H9 (cell line): Measurements from ENCODE around the gene HNF4A. TPM values are rescaled to one million over a fixed set of nuclear protein-coding genes. Genes with fewer than 3 reads are reported as not detected.

Experiments
- DNase-seq: peaks from one replicate; pipeline ENCODE4 v3.0.0-alpha.2; 2017
- H2AFZ ChIP-seq: one replicate; pipeline ENCODE4 v1.6.1; 2013; ENCODE audit warnings: mild to moderate bottlenecking, low read length, control low read depth, moderate library complexity
- H2AK5ac ChIP-seq: 2 replicates; pipeline ENCODE4 v1.6.1; 2013; ENCODE audit warnings: low read length, control low read depth, mixed read lengths; ENCODE audit not compliant: insufficient read length
- H2BK120ac ChIP-seq: one replicate; pipeline ENCODE4 v1.6.1; 2013; ENCODE audit warnings: low read depth, mild to moderate bottlenecking, low read length, control low read depth, inconsistent platforms; ENCODE audit not compliant: poor library complexity, severe bottlenecking
- H2BK12ac ChIP-seq: 2 replicates; pipeline ENCODE4 v1.6.1; 2013; ENCODE audit warnings: low read length, control low read depth, mixed read lengths, low read depth; ENCODE audit not compliant: insufficient read length
- H2BK15ac ChIP-seq: 2 replicates; pipeline ENCODE4 v1.6.1; 2013; ENCODE audit warnings: low read depth, low read length, control low read depth
- H2BK20ac ChIP-seq: one replicate; pipeline ENCODE4 v1.6.1; 2013; ENCODE audit warnings: low read depth, mild to moderate bottlenecking, low read length, control low read depth, inconsistent platforms; ENCODE audit not compliant: poor library complexity, severe bottlenecking
- H2BK5ac ChIP-seq: 2 replicates; pipeline ENCODE4 v1.6.1; 2013; ENCODE audit warnings: low read length, control low read depth, mixed read lengths; ENCODE audit not compliant: insufficient read length
- H3K14ac ChIP-seq: 2 replicates; pipeline ENCODE4 v1.6.1; 2013; ENCODE audit warnings: low read length, control low read depth; ENCODE audit not compliant: insufficient read depth
- H3K18ac ChIP-seq: 2 replicates; pipeline ENCODE4 v1.6.1; 2013; ENCODE audit warnings: low read depth, mild to moderate bottlenecking, mixed read lengths, low read length, control low read depth; ENCODE audit not compliant: insufficient read length
- H3K23ac ChIP-seq: 2 replicates; pipeline ENCODE4 v1.6.1; 2013; ENCODE audit warnings: low read length, control low read depth, mixed read lengths, low read depth; ENCODE audit not compliant: insufficient read length
- H3K23me2 ChIP-seq: 2 replicates; pipeline ENCODE4 v1.6.1; 2013; ENCODE audit warnings: low read depth, mild to moderate bottlenecking, mixed read lengths, low read length, control low read depth; ENCODE audit not compliant: insufficient read length, poor library complexity, severe bottlenecking
- H3K27ac ChIP-seq: 2 replicates; pipeline ENCODE4 v1.5.1; 2013; ENCODE audit warnings: low read length, control low read depth, mixed read lengths, low read depth; ENCODE audit not compliant: insufficient read length
- H3K27me3 ChIP-seq: 2 replicates; pipeline ENCODE4 v1.6.1; 2013; ENCODE audit warnings: low read length, control low read depth, inconsistent platforms; ENCODE audit not compliant: insufficient read depth
- H3K4ac ChIP-seq: 2 replicates; pipeline ENCODE4 v1.6.1; 2013; ENCODE audit warnings: low read depth, mild to moderate bottlenecking, control low read depth, inconsistent platforms, low read length, moderate library complexity
- H3K4me1 ChIP-seq: 2 replicates; pipeline ENCODE4 v1.6.1; 2013; ENCODE audit warnings: low read length, control low read depth, inconsistent platforms; ENCODE audit not compliant: insufficient read depth
- H3K4me2 ChIP-seq: 2 replicates; pipeline ENCODE4 v1.6.1; 2013; ENCODE audit warnings: low read length, control low read depth, mixed read lengths; ENCODE audit not compliant: insufficient read length, insufficient read depth
- H3K56ac ChIP-seq: 2 replicates; pipeline ENCODE4 v1.6.1; 2013; ENCODE audit warnings: low read depth, mild to moderate bottlenecking, mixed read lengths, low read length, control low read depth; ENCODE audit not compliant: insufficient read length
- H3K79me1 ChIP-seq: 2 replicates; pipeline ENCODE4 v1.6.1; 2013; ENCODE audit warnings: low read depth, mild to moderate bottlenecking, moderate library complexity, low read length, control low read depth, inconsistent platforms; ENCODE audit not compliant: insufficient read depth, poor library complexity, severe bottlenecking
- H3K79me2 ChIP-seq: 2 replicates; pipeline ENCODE4 v1.6.1; 2013; ENCODE audit warnings: low read length, control low read depth, inconsistent platforms; ENCODE audit not compliant: insufficient read depth
- H3K9ac ChIP-seq: 2 replicates; pipeline ENCODE4 v1.6.1; 2013; ENCODE audit warnings: low read length, control low read depth, mixed read lengths; ENCODE audit not compliant: insufficient read length; ENCODE audit errors: extremely low read depth
- H3K9me3 ChIP-seq: one replicate; pipeline ENCODE4 v1.6.1; 2013; ENCODE audit warnings: low read depth, low read length, inconsistent platforms; ENCODE audit not compliant: control insufficient read depth
- H3T11ph ChIP-seq: one replicate; pipeline ENCODE4 v1.6.1; 2013; ENCODE audit warnings: mild to moderate bottlenecking, low read length, control low read depth, inconsistent platforms
- H4K20me1 ChIP-seq: one replicate; pipeline ENCODE4 v1.6.1; 2013; ENCODE audit not compliant: control insufficient read depth, insufficient read length, insufficient read depth
- H4K5ac ChIP-seq: 2 replicates; pipeline ENCODE4 v1.6.1; 2013; ENCODE audit warnings: low read depth, mild to moderate bottlenecking, mixed read lengths, low read length, control low read depth; ENCODE audit not compliant: insufficient read length
- H4K8ac ChIP-seq: replicated peaks from 2 replicates; pipeline ENCODE4 v1.6.1; 2013; ENCODE audit warnings: low read length, control low read depth, mixed read lengths, low read depth; ENCODE audit not compliant: insufficient read length
- H4K91ac ChIP-seq: 2 replicates; pipeline ENCODE4 v1.6.1; 2013; ENCODE audit warnings: low read depth, mild to moderate bottlenecking, moderate library complexity, mixed read lengths, low read length, control low read depth; ENCODE audit not compliant: insufficient read length
- H3K27ac Mint-ChIP-seq, 3 experiments: 2 replicates in 2 of 3; 3 replicates in 1 of 3; pipeline ENCODE4 v1.8.0; 2020 to 2021; ENCODE audit warnings: mixed read lengths in 3 of 3, mild to moderate bottlenecking in 1 of 3, moderate library complexity in 1 of 3
- H3K27me3 Mint-ChIP-seq: 2 replicates; pipeline ENCODE4 v1.8.0; 2021; ENCODE audit warnings: low read depth, mild to moderate bottlenecking, moderate library complexity, mixed read lengths
- H3K36me3 Mint-ChIP-seq, 3 experiments: 2 replicates in 2 of 3; 3 replicates in 1 of 3; pipeline ENCODE4 v1.8.0; 2020 to 2021; ENCODE audit warnings: low read depth in 3 of 3, mixed read lengths in 3 of 3; ENCODE audit not compliant: insufficient read depth in 1 of 3
- H3K4me1 Mint-ChIP-seq, 2 experiments: 2 replicates each; pipeline ENCODE4 v1.8.0; 2020; ENCODE audit warnings: mixed read lengths in 2 of 2
- H3K4me3 Mint-ChIP-seq, 2 experiments: 2 replicates in 1 of 2; 3 replicates in 1 of 2; pipeline ENCODE4 v1.8.0; 2020 to 2021; ENCODE audit warnings: mild to moderate bottlenecking in 2 of 2, mixed read lengths in 2 of 2, moderate library complexity in 1 of 2
- H3K9me3 Mint-ChIP-seq, 2 experiments: 2 replicates in 1 of 2; 3 replicates in 1 of 2; pipeline ENCODE4 v1.8.0; 2020; ENCODE audit warnings: mild to moderate bottlenecking in 2 of 2, mixed read lengths in 2 of 2, moderate library complexity in 1 of 2
- CTCF ChIP-seq: fragments of 200-600 bp; sonication (generic); conservative IDR thresholded peaks from 3 replicates; pipeline ENCODE4 v1.8.0; 2021; ENCODE audit warnings: antibody characterized with exemption, mild to moderate bottlenecking
- WGBS: extraction: QIAGEN DNeasy Blood & Tissue Kit; methylation state at CpG from one replicate; pipeline ENCODE4 v1.1.7; 2013; ENCODE audit warnings: missing lambda C conversion rate, low lambda C conversion rate, mixed read lengths; ENCODE audit not compliant: insufficient read length; ENCODE audit errors: extremely low coverage; 5-methylcytosine and 5-hydroxymethylcytosine counted together
- total RNA-seq: library from RNA; stranded (reverse); gene quantifications from 2 replicates; pipeline ENCODE4 v1.2.1, GENCODE V29; 2021

HNF4A gene
- total RNA-seq, 1 experiment from 2014 or later, result not detected

GRCh38 chr20:44463466-44463865 is 108.0 kb downstream of the HNF4A start:
- Histone ChIP-seq H3K79me1 (no peaks in the 10 kb centered on the region), H3K9me3 (no peaks in the 10 kb centered on the region), H3K23me2 (no peaks in the 10 kb centered on the region), H3K9ac (no peak overlapping the region), H3K27me3 (no peaks in the 10 kb centered on the region), H3K56ac (no peak overlapping the region), H2AK5ac (no peak overlapping the region), H3K4me2 (no peak overlapping the region), H4K5ac (no peak overlapping the region), H4K91ac (no peak overlapping the region), H2AFZ (no peak overlapping the region), H2BK5ac (no peak overlapping the region), H3K23ac (no peak overlapping the region), H3K79me2 (no peaks in the 10 kb centered on the region), H3K4ac (no peak overlapping the region), H3K14ac (no peak overlapping the region), H2BK20ac (no peak overlapping the region), H3K4me1 (no peaks in the 10 kb centered on the region), H4K20me1 (no peaks in the 10 kb centered on the region), H2BK120ac (no peak overlapping the region), H3K18ac (peak overlapping the region; percentile 11), H2BK12ac (no peak overlapping the region), H3T11ph (no peak overlapping the region), H2BK15ac (no peak overlapping the region), H3K27ac (no peak overlapping the region), H4K8ac (no peak overlapping the region)
- no peak overlapping the region for H3K4me3 Mint-ChIP-seq
- H3K27ac Mint-ChIP-seq, result no peak overlapping the region; a peak in 1 of 7 replicates
- H3K27me3 Mint-ChIP-seq, result no peaks in the 10 kb centered on the region
- no peak for TF ChIP-seq CTCF
- H3K36me3 Mint-ChIP-seq, result no peaks in the 10 kb centered on the region
- H3K4me1 Mint-ChIP-seq, result peaks cover 21% of the 10 kb centered on the region in 2 experiments
- no peaks in the 10 kb centered on the region for H3K9me3 Mint-ChIP-seq
- no CpG with 5 or more reads among the region's 5 CpGs for WGBS
- DNase-seq, result no peak
